AG09309 (cell line): ENCODE results near the gene TMEM106B.

Experiments used
- DNase-seq: peaks from one replicate; pipeline ENCODE4 v3.0.0-alpha.2; 2010; ENCODE audit warnings: low read depth
- H3K4me3 ChIP-seq: 2 replicates; pipeline ENCODE4 v1.5.1; 2011; ENCODE audit warnings: mild to moderate bottlenecking, low read depth, low read length, moderate library complexity; ENCODE audit not compliant: control insufficient read depth
- CTCF ChIP-seq: IDR thresholded peaks from 2 replicates; pipeline ENCODE4 v1.5.1; 2011; ENCODE audit warnings: mild to moderate bottlenecking, low read depth, low read length, inconsistent platforms; ENCODE audit not compliant: insufficient read depth, control insufficient read depth; ENCODE audit errors: missing control alignments

The TMEM106B gene

GRCh38 chr7:12258074-12258473, 47.0 kb downstream of the TMEM106B start:
- DNase-seq, result no peak
- TF ChIP-seq CTCF, result no peak
- no peak overlapping the region for H3K4me3 ChIP-seq

DNA sequence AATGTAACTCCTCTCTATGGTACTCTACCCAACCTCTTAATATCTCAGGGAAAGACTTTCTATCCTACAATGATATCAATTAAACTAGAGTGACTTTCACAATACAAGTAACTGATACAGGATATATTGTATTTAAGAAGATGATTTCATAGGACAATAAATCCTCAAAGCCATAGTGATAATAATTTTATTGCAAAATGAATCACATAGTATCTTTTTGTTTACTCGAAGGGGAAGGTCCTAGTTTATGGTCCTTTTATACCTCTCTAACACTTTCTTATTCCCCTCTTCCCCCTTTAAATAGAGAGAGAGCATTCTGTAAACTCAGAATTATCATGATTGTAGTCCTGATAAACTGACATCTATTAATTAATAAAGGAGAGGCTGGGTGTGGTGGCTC, 56.4 kb downstream of the TMEM106B start:
- DNase-seq, result no peak
- H3K4me3 ChIP-seq, result no peak overlapping the region
- TF ChIP-seq CTCF, result no peak

- TF ChIP-seq CTCF, result no peak
- no peak overlapping the region for H3K4me3 ChIP-seq
- DNase-seq, result no peak
These were observed 58.2 kb downstream of the TMEM106B start for GRCh38 chr7:12269100-12269895.

GRCh38 chr7:12281038-12281437, 69.9 kb downstream of the TMEM106B start:
- no peak overlapping the region for H3K4me3 ChIP-seq
- DNase-seq, result no peak
- TF ChIP-seq CTCF, result no peak

DNA sequence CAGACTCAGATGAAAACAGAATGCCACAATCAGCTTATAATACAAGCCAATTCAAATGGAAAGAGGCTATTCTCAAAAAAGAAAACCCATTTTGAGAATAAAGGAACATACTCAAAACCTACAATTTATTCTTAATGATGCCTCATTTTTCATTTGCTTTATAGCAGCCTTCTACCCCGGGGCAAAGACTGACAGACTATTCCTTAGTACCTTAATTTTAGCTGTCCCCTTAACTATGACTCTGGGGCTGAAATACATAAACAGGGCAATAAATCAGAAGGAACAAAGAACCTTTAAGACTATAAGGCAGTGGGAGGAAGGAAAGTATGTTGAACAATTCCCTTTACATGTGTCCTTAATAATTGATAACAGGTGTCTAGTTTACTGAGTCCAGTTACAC, 76.8 kb downstream of the TMEM106B start:
- H3K4me3 ChIP-seq, result no peak overlapping the region
- no peak for TF ChIP-seq CTCF
- no peak for DNase-seq

- no peak for DNase-seq
- no peak overlapping the region for H3K4me3 ChIP-seq
- TF ChIP-seq CTCF, result no peak
These were observed 78.9 kb downstream of the TMEM106B start for GRCh38 chr7:12289996-12290395.
